ENCODE data around the gene RNF150.

Gene RNF150

DNA sequence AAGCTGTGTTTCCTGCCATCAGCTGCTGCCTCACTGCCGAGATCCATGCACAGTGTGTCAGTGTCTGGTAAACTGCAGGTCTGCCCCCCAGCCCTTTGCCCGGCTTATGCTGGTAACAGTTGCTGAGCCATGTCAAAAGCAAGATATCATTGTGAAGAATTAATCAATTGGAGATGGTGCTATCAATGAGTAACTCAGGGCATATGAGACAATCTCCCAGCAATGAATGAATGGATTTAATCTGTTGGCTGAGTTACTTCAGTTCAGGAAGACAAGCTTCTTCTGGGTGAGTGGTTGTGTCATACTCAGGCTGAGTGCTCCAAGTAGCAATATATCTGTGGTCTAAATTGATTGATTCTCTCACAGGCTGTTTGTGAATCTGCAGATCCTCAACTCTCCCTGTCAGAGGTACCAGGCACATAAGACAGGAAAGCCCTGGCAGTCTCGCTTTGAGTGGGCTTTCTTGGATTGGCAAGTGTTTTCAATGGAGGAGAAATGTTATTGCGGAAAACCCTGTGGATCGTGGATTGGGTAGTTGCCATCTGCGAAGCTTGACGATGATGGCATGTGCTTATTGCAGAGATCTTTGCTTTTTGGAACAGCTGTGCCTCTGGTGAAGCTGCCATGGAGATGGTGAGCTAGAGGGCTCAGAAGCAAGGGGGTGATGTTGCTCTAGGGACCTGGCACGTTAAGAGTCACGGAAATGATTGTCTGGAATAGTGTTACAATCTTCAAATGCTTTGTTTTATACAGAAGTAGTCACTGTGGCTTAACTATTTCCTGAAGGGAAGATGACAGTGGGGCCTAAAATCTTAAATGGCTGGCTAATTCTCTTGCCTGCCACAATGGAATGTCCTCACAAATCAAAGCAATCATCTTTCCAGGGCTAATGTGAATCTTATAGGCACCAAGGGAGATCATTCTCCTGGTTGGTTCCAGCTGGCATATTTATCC, 229.5 kb downstream of the RNF150 start:
- no peak for DNase-seq

DNA sequence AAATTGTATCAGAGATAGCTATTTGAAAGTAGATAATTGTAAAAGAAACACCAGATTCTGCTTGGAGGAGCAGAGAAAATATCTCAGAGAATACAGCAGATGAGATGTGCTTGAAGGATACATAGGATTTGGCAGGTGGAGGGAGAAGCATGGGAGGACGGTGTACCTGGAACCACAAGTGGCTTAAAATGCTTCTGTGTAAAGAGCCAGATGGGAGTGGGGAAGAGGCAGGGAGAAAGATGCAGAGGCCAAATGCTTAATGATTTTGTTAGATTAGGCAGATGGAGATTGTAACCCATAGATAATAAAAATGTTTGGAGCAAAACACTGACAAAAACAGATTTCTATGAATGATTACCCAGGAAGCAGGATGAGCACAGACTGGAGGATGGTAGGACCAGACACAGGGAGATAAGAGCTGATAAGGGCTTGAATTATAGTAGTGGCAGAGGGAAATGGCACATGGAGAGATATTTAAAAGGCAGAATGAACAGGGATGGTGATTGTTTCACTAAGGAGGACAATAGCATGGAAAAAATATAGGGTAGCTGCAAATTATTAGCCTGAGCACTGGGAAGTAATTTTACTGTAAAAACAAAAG, 231.4 kb downstream of the RNF150 start:
- DNase-seq: no peak

DNA sequence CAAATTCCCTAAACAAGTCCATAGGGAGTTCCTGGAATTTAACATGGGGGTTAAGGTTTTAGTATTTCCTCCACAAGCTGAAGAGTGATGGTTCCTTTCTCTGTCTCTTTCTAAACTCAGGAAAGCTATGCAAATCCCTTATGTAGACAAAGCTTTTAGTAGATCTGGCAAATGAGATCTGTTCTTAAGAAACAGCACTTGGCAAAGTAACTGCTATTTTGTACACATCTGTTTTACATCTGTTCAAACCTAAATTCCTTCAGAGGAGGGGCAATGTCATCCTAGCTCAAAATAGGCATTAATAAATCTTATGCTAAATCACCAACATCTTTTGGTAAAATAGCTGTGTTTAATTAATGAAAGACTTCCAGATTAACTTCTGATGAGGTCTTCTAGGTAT, 239.3 kb downstream of the RNF150 start:
- DNase-seq: no peak

DNA sequence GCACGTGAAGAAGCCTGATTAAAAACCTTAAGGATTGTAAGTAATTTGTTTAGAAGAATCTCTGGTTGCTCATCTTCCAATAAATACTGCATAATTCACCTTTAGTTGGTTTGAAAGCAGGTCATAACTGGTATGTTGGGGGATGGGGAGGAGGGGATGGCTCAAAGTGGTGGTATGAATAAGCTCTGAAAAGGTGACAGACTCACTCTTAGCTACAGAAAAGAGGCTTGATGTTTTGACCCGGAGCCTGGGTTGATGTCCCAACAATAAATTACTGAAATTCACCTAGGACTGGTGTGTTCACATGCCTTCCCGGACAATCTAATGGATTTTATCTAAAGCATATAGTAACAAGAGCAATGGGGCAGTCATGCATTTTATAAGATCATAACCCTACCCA, 245.2 kb downstream of the RNF150 start:
- DNase-seq: no peak

DNA sequence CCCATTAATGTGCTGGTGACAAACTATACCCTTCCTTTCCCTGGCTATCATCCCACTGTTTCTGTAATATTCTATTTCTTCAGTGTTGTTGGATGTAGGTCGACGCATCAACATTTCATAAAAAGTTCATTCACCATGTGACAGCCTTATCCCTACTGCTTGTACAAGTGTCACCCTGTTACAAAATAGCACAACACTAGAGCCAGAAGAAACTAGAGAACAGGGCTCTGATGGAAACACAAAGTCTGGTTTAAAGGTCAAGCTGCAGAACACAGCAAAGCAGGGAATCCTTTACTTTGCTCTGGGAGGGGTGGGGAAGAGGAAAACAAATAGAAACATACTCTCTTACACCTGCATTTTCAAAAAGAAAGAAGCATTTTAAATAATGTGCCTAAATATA, 245.8 kb downstream of the RNF150 start:
- DNase-seq: no peak

DNA sequence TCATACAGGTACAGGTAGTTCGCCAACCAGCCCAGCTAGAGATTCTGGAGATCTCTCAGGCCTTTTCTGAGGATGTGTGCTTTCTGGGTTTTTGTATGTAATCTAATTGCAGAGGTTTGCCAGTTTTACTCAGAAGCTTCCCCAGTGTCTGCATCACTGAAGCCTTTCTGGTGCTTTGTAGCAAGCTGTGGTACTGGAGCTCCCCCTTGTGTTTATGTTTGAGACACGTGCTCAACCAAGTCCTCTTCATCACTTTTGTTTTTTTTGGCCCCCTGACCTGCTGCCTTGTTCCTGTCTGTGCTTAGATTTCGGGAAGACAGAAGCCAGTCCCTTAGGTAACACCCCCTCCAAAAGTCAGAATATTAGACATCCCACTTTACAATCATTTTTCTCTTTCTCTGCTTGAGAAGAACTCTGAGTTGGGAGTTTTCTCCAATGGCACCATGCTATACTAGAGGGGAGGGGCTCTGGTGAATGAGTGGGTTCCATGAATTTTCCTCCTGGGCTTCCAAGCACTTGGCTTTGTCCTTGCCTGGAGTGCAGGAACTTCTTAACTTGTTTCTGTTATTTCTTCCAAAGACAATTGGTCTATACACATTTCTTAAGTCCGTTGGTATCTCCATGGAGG, 248.7 kb downstream of the RNF150 start:
- DNase-seq: no peak

DNA sequence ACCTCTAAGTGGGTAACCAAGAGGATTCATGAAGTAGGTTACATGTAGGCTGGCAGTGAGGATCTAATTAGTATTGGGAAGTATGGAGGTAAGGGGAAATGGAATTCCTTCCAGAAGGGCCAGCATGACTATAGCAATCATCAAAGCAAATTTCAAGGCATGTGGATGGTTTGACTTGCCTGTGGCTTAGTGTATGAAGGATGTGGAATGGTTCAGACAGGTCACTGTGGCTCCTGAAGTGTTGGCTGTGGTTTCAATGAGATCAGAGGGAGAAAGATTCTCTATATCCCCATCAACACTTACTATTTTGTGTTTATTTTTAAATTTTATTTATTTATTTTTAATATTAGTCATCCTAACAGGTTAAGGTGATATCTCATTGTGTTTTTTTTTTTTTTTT, 255.5 kb downstream of the RNF150 start:
- no peak for DNase-seq

DNA sequence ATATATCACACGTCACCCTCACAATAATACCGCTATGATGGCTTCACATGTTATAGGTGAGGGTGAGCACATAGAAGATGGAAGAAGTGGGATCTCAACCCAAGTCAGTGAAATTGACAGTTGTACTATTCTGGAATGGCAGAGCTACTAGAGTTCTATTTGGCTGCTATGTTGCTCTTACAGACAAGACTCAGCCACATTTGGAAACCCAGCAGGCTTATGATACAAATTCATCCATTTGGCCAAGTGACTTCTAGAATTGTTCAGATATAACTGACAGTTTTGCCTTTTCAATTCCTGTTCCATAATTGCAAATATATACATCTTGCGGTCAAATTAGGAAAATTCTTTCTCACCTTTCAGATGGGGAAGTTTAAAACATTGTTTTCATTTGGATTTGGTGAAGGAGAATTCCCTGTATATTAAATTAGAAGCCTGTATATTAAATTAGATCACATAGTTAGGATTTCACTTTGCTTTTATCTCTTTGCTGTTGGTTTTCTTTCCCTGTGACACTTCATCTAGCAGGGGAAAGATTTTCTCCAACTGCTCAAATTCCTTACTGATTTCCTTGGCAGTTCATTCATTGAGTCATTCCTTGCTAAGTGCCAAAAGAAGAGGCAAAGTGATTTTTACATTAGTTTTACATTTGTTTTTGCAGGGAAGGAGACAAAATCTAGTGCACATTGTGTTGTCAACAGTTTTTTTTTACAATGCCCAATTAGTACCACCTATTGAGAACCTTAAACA, 256.5 kb downstream of the RNF150 start:
- no peak for DNase-seq

DNA sequence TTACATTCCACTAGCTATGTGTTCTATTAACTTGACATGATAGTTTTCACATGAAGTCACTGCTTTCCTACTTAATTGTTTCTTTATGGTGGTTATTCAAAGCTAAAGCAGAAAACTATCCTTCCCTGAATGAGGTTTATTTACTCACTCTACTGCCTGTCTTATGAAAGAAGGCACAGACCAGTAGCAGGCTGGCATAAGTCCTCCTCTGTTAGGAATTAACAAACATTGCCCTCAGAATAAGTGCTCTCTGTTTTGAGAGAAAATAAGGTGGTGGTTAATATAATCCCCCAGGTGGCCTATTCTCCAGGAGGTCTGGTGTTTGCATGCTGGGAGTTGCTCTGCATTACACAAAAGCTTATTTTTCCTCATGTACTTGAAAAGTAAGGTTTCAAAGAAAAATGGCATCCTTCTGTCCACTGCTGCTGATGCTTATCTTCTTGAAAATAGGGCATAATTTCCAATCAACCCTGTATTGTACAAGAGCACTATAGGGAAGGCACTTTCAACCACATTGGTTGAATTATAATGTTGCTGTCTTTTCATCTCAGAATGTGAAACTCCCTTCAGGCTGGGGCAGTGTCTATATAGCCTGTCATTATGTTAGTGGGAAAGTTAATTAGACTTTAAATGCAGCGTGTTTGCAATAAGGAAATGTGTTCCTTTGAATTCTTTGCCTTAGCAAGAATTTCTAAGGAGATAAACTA, 257.4 kb downstream of the RNF150 start:
- no peak for DNase-seq

DNA sequence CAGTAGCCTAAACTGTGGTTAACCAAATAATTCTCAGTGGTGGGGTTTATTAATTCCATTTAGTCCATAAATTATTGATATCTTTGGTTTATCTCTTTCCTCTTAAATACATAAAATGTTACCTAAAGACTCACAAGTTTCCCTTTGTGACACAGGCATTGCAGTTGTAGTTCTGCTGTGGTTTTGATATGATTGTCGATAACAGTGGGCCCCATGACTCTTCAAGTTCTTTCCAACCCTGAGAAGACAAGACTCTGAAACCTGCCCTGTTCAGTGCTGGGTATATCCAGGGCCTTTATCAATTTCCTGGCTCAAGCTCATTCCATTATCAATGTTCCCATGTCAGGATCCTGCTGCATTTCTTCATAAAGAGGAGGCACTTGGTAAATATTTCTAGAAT, 259.2 kb downstream of the RNF150 start:
- no peak for DNase-seq

DNA sequence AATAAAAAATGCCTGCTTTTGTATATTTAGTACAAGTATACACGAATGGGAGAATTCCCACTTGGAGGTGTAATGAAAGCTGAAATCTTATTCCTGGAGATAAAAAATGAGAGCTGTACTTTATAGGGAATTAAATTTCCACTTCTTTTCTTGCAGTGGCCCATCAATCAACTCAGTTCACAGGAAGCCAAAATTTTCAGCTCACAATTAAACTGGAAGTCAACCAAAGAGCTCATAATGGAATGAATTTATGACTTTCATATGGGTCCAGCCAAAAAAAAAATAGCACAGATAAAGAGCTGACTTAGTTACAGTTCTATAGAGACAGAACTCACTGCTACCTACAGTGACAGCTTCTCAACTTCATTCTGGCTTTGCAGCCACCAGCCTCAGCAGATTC, 261.9 kb downstream of the RNF150 start:
- no peak for DNase-seq

DNA sequence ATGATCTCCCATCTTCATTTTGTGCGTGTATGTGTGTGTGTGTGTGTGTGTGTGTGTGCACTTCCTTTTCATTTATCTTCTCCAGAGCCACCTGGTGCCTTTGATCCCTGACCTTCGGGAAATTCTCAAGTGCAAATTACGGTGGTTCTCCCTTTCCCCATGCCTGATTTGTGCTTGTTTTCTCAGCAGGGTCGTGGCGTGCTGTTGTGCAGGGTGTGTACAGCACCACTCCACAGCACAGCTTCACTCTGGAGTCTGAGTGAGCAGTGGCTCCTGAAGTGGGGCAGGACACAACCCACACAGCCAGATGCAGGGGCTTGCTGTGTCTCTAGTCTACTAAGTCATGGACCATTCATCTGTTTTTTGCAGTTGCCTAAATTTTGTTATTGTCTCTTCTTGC, 262.8 kb downstream of the RNF150 start:
- no peak for DNase-seq

DNA sequence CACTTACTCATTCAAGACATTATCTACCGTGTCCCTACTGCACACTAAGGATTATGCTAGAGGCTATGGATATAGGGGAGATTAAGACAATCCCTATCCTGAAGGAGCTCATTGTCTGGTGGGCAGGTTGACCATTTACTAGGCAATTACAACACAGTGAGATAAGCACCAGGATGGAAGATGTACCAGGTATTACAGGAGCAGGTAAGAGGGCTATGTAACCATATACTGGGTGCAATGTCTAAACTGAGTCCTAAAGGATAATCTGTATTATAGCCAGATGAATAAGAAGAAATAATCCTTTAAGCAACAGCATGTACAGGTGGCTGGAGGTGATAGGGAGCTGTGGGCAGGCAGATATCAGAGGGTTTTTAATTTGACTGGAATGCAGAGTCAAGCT, 263.8 kb downstream of the RNF150 start:
- DNase-seq: no peak

DNA sequence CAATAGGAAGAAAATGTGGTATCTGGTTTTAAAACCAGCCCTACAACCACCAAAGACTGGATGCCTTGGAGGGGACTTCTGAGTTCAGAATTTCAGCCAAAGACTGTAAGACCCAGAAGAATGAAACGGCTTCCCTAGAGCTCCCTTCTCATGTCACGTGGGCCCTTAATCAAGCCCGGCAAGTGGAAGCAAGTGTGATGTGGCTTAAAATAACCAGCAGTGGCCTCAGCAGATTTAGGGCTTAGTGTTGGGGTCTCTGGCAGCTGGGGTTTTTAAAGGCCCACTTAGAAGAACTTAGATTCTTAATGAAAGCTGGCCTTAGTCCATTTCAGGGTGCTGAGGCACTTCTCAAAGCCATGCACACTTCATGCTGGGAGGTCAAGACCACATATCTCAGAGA, 265.9 kb downstream of the RNF150 start:
- DNase-seq: no peak

DNA sequence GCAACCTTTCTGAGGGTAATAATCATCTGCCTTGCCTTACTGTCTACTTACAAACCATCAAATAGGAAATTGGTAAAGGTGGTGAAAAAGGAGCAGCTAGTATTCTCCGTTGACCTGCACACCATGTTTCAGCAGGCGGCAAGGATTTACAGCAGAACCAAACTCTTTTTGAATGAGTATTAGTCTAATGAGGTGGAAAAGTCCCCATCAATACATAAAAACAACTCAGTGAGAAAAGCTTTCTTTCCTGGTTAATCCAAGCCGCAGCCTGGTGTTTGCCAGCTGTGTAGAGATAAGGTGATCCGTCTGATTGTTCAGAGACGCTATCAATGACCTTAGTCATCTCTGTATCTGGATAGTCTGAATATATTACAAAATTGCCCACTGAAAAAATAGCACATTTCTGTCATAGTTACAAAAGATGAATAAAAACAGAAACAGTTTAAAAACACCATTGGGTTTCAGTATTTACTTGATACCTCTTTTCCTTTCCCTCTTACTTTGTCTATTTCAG, 266.7 kb downstream of the RNF150 start:
- DNase-seq: no peak

DNA sequence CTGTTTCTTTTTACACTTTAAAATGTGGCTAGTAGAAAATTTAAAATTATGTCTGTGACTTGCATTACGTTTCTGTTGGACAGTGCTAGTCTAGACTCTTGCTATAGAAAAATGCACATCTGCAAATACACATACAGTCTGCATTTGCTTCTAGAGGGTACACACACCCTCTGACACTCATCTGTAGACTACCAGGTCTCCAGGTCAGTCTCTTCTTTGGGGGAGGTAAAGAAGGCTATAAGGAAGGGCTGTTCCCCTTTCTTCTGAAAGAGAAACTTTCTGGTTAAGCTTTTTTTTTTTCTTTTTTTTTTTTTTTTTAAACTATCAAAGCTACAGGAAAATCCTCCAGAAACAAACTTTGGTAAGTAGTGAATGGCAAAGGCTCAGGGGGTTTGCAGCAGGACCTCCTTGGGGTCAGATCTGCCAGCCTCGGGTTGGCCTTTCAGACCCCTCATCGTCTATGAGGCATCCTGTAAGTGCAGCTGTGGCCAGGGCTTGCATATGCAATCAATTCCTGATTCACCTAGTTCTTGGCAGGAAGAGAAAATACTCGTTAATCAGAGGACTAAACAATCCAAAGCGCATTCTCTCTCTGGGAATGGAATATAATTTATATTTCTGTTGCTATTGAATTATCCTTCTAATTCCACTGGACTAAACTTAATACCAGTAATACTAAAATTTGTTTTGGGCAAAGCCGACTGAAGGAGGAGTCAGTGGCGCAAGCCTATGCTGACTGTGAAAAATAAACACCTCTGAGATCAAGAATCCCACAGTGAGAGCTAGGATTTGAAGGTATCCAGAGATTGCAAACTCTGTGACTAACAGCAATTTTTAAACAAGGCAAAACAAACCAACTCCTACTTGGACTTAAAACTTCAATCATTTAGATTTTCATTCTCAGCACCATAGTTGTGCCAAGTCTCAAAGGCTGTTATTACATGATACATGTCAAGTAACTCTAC, 267.7 kb downstream of the RNF150 start:
- no peak for DNase-seq

DNA sequence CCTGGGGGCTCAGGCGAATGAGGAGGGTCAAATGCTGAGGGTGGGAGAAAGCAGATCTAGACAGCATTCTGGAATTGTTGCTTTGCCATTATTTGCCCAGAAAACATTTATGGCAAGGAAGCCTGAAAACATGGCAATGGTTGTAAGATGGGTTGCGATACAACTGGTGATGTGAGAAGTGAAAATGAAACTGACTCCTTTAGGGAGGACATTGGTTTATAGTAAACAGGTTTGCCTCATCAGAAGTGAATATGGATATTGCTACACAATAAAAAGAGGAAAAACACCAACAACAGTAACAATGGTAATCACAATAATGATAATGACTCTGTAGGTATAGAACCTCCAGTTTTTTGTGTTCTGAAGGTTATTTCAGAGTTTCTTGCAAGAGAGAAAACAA, 270.1 kb downstream of the RNF150 start:
- DNase-seq: no peak

DNA sequence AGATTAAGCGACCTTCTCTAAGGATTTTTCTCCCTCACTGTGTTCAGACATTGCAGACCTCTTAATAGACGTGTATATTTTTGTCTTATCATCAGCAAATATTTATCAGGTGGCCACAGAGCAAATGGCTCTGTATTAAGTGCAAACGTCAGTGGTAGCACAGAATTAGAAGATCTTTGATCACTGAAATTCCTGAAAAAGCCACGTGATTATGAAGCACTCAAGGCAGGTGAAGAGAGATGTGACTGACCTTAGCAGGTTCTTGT, 271.2 kb downstream of the RNF150 start:
- no peak for DNase-seq

DNA sequence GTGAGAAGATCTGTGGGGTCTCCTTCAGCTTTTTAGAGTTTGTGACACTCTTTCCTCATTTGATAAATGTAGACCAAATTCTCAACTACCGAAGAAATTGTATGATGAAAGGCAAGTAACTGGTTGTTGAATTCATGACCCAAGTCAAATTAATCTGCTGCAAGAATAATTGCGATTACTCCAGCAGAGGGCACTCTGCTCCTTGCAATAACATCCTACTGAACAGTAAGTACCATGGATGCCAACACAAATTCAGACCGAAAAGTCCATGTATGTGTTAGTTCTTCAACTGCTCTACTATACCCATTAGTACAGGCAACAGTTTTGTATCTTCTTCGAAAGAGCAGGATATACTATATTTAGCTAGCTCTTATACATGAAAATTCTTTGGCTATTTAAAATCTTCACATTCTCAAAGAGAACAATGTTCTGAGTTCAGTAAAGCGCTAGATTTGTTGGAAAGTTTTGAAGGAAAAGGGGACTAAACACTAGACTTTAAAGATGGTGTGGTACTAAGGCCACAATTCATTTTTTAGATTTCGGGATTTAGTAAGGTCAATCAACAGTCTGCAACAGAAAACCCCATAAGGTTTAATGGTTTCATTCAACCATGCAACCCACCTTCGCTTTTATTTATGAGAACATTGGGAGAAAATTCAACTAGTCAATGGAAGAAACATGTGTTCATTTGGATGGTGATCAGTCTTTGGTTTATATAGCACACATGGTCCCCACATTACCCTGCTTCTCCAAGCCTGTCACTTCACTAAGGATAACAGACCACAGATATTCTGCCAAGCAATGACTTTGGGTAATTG, 271.7 kb downstream of the RNF150 start:
- DNase-seq: no peak

DNA sequence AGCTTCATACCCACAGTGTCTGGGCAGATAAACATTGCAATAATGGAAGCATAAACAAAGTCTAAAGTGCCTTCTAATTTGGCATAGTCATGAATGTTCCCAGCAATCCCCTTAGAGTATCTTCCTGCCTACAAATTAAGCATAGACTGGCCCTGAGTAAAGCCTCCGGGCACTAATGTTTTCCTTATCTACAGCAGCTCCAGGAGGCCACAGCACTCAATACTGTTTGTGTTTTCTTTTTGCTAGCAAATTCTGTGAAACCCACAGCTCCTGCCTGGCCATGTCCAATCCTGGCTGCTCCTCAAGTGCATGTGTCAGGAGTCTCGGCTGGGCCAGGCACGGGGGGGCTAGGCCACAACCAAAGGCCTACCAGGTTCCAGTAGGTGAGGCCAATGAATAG, 274.4 kb downstream of the RNF150 start:
- DNase-seq: no peak

DNA sequence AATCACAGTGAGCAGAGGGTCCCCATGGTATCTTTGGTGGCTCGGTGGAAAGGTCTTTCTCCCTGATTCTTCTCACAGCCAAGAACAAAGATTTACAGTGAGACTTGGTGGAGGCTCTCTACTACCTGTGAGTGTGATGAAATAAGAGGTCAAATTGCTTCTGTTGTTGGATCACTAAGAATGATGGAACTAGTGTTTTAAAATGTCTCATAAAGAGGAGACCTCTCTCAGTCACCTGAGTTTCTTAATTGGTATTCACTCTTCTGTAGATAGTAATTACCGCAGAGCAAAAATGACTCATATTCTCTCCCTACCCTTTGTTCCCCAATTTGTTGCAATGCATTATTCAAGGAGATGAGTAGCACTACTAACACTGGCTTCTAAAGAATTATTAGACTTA, 276.2 kb downstream of the RNF150 start:
- no peak for DNase-seq
